Astrocyte of the spinal cord (primary cell): Measurements from ENCODE around the gene HOXD3.

ENCODE experiments used
- DNase-seq: peaks from one replicate; pipeline ENCODE4 v3.0.0; 2011; ENCODE audit warnings: low read depth, low spot score
- H3K4me3 ChIP-seq: 2 replicates; pipeline ENCODE4 v1.5.1; 2011; ENCODE audit warnings: low read depth, mild to moderate bottlenecking, low read length, moderate library complexity
- CTCF ChIP-seq: IDR thresholded peaks from 2 replicates; pipeline ENCODE4 v1.5.1; 2012; ENCODE audit warnings: low read depth, mild to moderate bottlenecking, low read length, inconsistent platforms
- in situ Hi-C: cut with HindIII; loops from 2 replicates; pipeline ENCODE4 v1.10.0; 2017; ENCODE audit warnings: low sequenced_read_pairs

The HOXD3 gene

GRCh38 chr2:176125772-176126054, 31.4 kb upstream of the HOXD3 start:
- no peak for TF ChIP-seq CTCF
- DNase-seq = no peak
- in situ Hi-C loops = no loop called here
- no peak overlapping the region for H3K4me3 ChIP-seq

GRCh38 chr2:176126929-176127773, 30.0 kb upstream of the HOXD3 start:
- H3K4me3 ChIP-seq = no peak overlapping the region
- in situ Hi-C loops = no loop called here
- DNase-seq = peak; percentile 65
- TF ChIP-seq CTCF = peak; percentile 70

DNA sequence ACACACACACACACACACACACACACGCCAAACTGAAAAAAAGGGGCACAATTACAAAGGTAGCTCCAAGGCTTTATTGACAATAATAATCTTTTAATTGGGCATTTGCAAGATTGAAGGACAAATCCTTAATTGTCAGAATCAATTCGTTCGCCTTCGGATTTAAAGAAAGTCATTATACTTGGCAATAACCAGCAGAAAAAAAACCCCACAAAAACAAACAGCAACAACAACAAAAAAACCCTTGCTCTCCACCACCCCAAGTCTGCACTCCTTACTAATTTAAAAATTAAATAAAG, 29.4 kb upstream of the HOXD3 start:
- TF ChIP-seq CTCF = no peak
- no peak for DNase-seq
- H3K4me3 ChIP-seq = no peak overlapping the region
- in situ Hi-C loops = no loop called here

- in situ Hi-C loops = no loop called here
- peak overlapping the region; percentile 39 for H3K4me3 ChIP-seq
- TF ChIP-seq CTCF = no peak
- peak; percentile 32 for DNase-seq
These were observed 28.7 kb upstream of the HOXD3 start for GRCh38 chr2:176128172-176128981.

GRCh38 chr2:176128982-176129796, 27.9 kb upstream of the HOXD3 start, which contains the start of gene HOXD8:
HOXD8 (plus strand) TSS chr2:176129705; CDS start chr2:176130367, 662 bp downstream.
- no peak for TF ChIP-seq CTCF
- in situ Hi-C loops = no loop called here
- H3K4me3 ChIP-seq = peak within 1 kb of the TSS; percentile 39
- DNase-seq = peak; percentile 80

GRCh38 chr2:176129813-176130146, 27.3 kb upstream of the HOXD3 start:
- DNase-seq = no peak
- TF ChIP-seq CTCF = no peak
- peak overlapping the region; percentile 39 for H3K4me3 ChIP-seq
- in situ Hi-C loops = no loop called here
